ENCODE data around the gene AHCYL2.
"Not testable (repeated sequence)": the region's sequence is repeated elsewhere in the genome, so short reads cannot be mapped to it uniquely, and the experiment has no call there.

AHCYL2 gene

GRCh38 chr7:129453510-129454248 is 228.8 kb downstream of the AHCYL2 start:
- DNase-seq (ENCODE audit: low read depth in 2 of 2) = no peak

- no peak for DNase-seq (ENCODE audit: low read depth in 2 of 2)
Observed at GRCh38 chr7:129454249-129454551, 229.4 kb downstream of the AHCYL2 start.

GRCh38 chr7:129456421-129456820 is 231.6 kb downstream of the AHCYL2 start:
- DNase-seq (ENCODE audit: low read depth in 2 of 2) = no peak

- DNase-seq (ENCODE audit: low read depth in 2 of 2) = no peak
Observed at GRCh38 chr7:129457101-129457500, 232.3 kb downstream of the AHCYL2 start.

GRCh38 chr7:129458171-129458570 is 233.3 kb downstream of the AHCYL2 start:
- DNase-seq (ENCODE audit: low read depth in 2 of 2) = no peak

- DNase-seq (ENCODE audit: low read depth in 2 of 2) = no peak
Observed at GRCh38 chr7:129461809-129462208, 237.0 kb downstream of the AHCYL2 start.

DNA sequence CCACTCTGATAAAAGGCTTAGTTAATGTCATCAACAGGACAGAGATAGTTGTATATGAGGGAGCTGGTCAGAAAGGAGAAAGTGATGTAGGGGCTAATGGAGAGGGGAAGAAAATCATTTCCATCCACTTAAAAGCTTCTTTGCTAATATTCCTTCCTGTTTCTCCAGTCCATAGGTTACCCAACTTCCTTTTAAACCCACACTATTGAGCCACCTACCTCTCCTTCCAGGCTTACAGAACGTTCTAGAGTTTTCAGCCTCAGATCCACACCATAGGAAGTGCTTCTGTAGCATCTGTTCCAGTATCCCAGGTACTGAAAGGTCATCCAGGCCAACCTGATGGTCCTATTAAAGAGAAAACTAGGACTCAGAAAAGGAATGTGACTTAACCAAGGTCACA is 237.6 kb downstream of the AHCYL2 start:
- no peak for DNase-seq (ENCODE audit: low read depth in 2 of 2)

DNA sequence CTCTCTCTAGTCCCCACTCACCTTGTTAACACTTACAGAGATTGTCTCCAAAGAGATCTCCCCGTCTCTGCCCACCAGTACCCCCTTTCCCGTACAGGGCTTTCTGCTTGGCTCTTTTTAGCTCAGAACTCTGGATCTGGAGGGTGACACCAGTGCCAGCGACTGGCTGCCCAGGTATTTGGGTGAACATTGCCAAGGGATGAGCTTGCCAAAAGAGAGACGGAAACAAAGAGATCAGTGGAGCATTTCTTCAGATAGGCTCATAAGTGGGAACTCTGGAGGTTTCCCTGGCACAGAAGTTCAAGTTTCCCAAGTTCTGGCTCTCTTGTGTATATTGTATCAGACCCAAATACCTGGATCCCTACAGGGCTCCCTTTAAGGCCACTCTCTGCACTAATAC is 239.4 kb downstream of the AHCYL2 start:
- no peak for DNase-seq (ENCODE audit: low read depth in 2 of 2)

GRCh38 chr7:129465080-129465479 is 240.2 kb downstream of the AHCYL2 start:
- no peak for DNase-seq (ENCODE audit: low read depth in 2 of 2)

DNA sequence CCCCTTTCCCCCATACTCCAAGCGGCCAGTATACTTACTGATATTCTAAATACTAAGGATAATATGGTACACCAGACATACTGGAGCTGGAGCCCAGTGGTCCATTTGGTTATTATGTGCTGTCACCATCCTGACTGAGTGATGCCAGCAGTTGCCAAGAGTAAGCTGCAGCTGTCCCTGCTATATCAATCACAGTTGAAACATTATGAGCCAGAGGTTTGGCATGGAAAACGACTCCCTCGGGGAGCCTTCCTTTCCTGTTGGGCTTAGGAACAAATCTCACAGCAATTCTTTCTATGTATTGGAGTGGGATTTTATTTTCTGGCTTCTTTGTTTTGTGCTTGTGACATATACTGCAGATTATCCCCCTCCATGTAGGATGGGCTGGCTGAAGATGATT is 242.0 kb downstream of the AHCYL2 start:
- no peak for DNase-seq (ENCODE audit: low read depth in 2 of 2)

- DNase-seq (ENCODE audit: low read depth in 2 of 2) = no peak
Observed at GRCh38 chr7:129468087-129468486, 243.3 kb downstream of the AHCYL2 start.

DNA sequence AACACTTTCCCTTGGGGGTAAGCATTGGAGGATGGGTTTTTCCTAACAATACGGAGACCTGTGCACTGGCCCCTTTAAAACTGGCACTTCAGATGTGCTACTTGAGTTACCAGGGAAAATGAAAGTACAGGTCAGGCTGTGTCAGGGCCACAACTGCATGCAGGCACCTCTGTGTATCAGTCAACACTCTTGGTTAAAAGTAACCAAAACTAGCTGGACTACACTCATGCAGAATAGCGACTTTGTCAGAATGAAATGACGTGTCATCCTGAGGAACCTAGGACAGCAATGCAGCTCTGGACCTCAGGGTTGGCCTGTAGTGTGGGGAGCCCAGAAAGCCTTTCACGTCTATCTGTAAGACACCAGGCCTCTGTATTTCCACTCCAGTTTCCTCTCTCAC is 243.7 kb downstream of the AHCYL2 start:
- DNase-seq (ENCODE audit: low read depth in 2 of 2) = no peak

- DNase-seq (ENCODE audit: low read depth in 2 of 2) = no peak
Observed at GRCh38 chr7:129469930-129470329, 245.1 kb downstream of the AHCYL2 start.

- DNase-seq (ENCODE audit: low read depth in 2 of 2) = no peak
Observed at GRCh38 chr7:129470411-129470810, 245.6 kb downstream of the AHCYL2 start.

DNA sequence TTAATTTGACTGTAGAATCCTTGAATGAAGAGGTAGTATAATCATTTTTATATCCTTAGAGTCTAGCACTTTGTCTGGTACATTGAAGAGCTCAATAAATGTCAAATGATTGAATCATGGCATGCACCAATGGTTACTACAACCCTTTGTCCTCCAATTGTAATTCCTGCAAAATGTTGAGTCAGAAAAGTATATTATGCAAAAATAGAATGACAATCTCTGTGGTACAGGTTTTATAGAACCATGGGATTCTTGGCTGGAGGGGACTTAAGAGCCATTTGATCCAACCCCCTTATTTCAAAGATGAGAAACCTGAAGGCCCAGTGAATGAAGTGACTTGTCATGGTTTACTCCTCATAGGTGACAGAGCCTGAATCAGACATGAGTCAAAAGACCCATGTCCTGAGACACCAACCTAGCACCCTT is 246.6 kb downstream of the AHCYL2 start:
- no peak for DNase-seq (ENCODE audit: low read depth in 2 of 2)

DNA sequence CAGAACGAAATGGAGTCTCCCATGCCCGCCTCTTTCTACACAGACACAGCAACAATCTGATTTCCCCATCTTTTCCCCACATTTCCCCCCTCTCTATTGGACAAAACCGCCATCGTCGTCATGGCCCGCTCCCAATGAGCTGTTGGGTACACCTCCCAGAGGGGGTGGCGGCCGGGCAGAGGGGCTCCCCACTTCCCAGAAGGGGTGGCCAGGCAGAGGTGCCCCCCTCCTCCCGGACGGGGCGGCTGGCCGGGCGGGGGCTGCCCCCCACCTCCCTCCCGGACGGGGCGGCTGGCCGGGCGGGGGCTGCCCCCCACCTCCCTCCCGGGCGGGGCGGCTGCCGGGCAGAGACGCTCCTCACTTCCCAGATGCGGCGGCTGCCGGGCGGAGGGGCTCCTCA is 251.1 kb downstream of the AHCYL2 start:
- not testable (repeated sequence) for DNase-seq (ENCODE audit: low read depth in 2 of 2)

GRCh38 chr7:129476398-129476797 is 251.6 kb downstream of the AHCYL2 start:
- DNase-seq (ENCODE audit: low read depth in 2 of 2) = not testable (repeated sequence)

All from activated CD4-positive, alpha-beta T cell treated with anti-CD3 and anti-CD28 coated beads for 24 hours (primary cell).